Effector memory CD8-positive, alpha-beta T cell (primary cell): ENCODE results near the gene MINDY2.
"Not testable (repeated sequence)": the region's sequence is repeated elsewhere in the genome, so short reads cannot be mapped to it uniquely, and the experiment has no call there.

Experiments
- ATAC-seq: fragments of 150-1000 bp; cut with Tn5 transposase; replicated peaks from 2 replicates; pipeline ENCODE4 v1.10.0; 2021; ENCODE audit warnings: mild to moderate bottlenecking, moderate library complexity
- DNase-seq, 3 experiments: peaks; one replicate each; pipeline ENCODE4 v3.0.0; 2021
- H3K27ac Mint-ChIP-seq, 2 donors: one replicate each; pipeline ENCODE4 v1.8.0; 2022; ENCODE audit warnings: mild to moderate bottlenecking in 2 of 2, mixed read lengths in 2 of 2, moderate library complexity in 2 of 2
- H3K27me3 Mint-ChIP-seq, 2 donors: one replicate each; pipeline ENCODE4 v1.8.0; 2022; ENCODE audit warnings: mixed read lengths in 2 of 2
- H3K36me3 Mint-ChIP-seq: one replicate; pipeline ENCODE4 v1.8.0; 2022; ENCODE audit warnings: mild to moderate bottlenecking, moderate library complexity, mixed read lengths; ENCODE audit not compliant: insufficient read depth
- H3K4me1 Mint-ChIP-seq, 2 donors: one replicate each; pipeline ENCODE4 v1.8.0; 2022; ENCODE audit warnings: low read depth in 2 of 2, mixed read lengths in 2 of 2
- H3K4me3 Mint-ChIP-seq, 2 donors: one replicate each; pipeline ENCODE4 v1.8.0; 2022; ENCODE audit warnings: mild to moderate bottlenecking in 2 of 2, mixed read lengths in 2 of 2, moderate library complexity in 2 of 2
- H3K9me3 Mint-ChIP-seq, 2 donors: one replicate each; pipeline ENCODE4 v1.8.0; 2022; ENCODE audit warnings: mixed read lengths in 2 of 2

MINDY2 gene

GRCh38 chr15:58862326-58862725, 91.2 kb downstream of the MINDY2 start:
- H3K36me3 Mint-ChIP-seq, result no peaks in the 10 kb centered on the region
- no peak for ATAC-seq

GRCh38 chr15:58864602-58865424, 93.7 kb downstream of the MINDY2 start:
- Mint-ChIP-seq H3K4me1 (peaks cover 5 to 7% of the 10 kb centered on the region in 2 donors), H3K9me3 (no peaks in the 10 kb centered on the region), H3K36me3 (peaks cover 2% of the 10 kb centered on the region), H3K4me3 (peak overlapping the region in 1 of 2 donors; percentile 54), H3K27me3 (peaks cover 0 to 9% of the 10 kb centered on the region in 2 donors), H3K27ac (peak overlapping the region in 1 of 2 donors; percentile 41)
- peak; percentile 32 for ATAC-seq
- DNase-seq, result no peak

More at GRCh38 chr15:58862326-58862725, 91.2 kb downstream of the MINDY2 start:
- Mint-ChIP-seq H3K27me3 (peaks cover 0 to 9% of the 10 kb centered on the region in 2 donors), H3K4me3 (no peak overlapping the region), H3K4me1 (peaks cover 5 to 7% of the 10 kb centered on the region in 2 donors), H3K27ac (peak overlapping the region in 1 of 2 donors; percentile 44), H3K9me3 (no peaks in the 10 kb centered on the region)
- DNase-seq, result no peak

GRCh38 chr15:58865425-58865880, 94.4 kb downstream of the MINDY2 start:
- H3K36me3 Mint-ChIP-seq, result peaks cover 2% of the 10 kb centered on the region
- DNase-seq, result no peak
- peaks cover 0 to 9% of the 10 kb centered on the region in 2 donors for H3K27me3 Mint-ChIP-seq
- peaks cover 5 to 7% of the 10 kb centered on the region in 2 donors for H3K4me1 Mint-ChIP-seq
- peak overlapping the region in 1 of 2 donors; percentile 54 for H3K4me3 Mint-ChIP-seq
- H3K27ac Mint-ChIP-seq, result no peak overlapping the region
- no peaks in the 10 kb centered on the region for H3K9me3 Mint-ChIP-seq
- ATAC-seq, result no peak

DNA sequence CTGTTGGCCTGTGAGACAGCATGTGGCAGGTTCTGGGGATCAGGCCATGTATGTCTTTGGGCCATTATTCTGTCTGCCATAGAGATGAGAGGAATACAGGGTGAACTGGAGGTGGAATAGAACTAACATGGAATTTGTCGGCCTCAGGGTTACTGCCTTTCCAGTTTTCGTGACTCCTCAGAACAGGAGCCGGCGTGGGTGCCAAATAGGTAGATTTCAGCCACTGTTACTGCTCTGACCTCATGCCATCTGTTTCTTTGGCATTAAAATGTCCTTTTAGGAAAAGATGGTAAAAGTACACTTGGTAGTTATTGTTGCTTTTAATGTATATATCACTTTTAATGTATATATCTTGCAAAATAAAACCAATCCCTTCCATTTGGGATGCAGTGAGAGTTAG, 96.8 kb downstream of the MINDY2 start:
- ATAC-seq (no peak), DNase-seq (no peak)
- Mint-ChIP-seq H3K27ac (no peak overlapping the region), H3K9me3 (no peaks in the 10 kb centered on the region), H3K4me1 (peaks cover 0 to 3% of the 10 kb centered on the region in 2 donors), H3K27me3 (peaks cover 0 to 9% of the 10 kb centered on the region in 2 donors), H3K36me3 (peaks cover 2% of the 10 kb centered on the region), H3K4me3 (no peak overlapping the region)

GRCh38 chr15:58870451-58870850, 99.3 kb downstream of the MINDY2 start:
- no peaks in the 10 kb centered on the region for H3K4me1 Mint-ChIP-seq
- no peaks in the 10 kb centered on the region for H3K27me3 Mint-ChIP-seq
- DNase-seq, result no peak
- ATAC-seq, result no peak
- H3K27ac Mint-ChIP-seq, result no peak overlapping the region
- H3K4me3 Mint-ChIP-seq, result no peak overlapping the region
- H3K9me3 Mint-ChIP-seq, result no peaks in the 10 kb centered on the region
- peaks cover 2% of the 10 kb centered on the region for H3K36me3 Mint-ChIP-seq

DNA sequence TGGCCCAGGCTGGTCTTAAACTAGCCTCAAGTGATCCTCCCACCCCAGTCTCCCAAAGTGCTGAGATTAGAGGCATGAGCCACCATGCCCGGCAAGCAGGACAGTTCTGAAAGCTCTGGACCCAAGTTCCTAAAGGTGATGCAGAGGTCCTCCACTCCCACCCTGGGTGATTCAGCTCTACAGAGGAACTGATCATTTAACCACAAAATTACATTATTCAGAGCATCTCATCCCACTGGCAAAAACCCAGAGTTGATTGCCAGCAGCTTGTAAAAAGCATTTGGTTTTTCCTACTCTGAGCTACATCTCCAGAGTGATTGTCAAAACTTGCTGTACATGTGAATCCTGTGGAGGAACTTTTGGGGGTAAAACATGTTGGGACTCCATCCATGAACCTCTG, 102.2 kb downstream of the MINDY2 start:
- peaks cover 17% of the 10 kb centered on the region for H3K36me3 Mint-ChIP-seq

DNA sequence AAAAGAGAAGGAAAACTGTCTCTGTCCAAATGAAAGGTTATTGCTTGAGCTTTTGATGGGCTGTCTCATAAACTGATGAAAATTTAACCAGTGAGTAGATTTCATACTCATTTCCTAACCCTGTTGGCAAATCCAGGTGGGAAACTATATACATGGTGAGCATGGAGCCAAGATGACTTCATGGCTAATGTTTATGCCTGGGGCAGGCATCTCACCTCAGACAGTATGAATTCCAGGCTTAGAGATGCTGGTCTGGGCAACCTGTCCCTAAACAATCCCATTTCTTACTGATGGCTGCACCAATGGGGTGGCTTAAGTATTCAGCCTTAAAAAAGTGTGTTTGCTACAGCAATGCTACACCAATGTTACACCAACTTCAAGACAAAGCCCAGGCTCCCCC, 104.2 kb downstream of the MINDY2 start:
- no peaks in the 10 kb centered on the region for H3K9me3 Mint-ChIP-seq
- no peaks in the 10 kb centered on the region for H3K4me1 Mint-ChIP-seq
- H3K36me3 Mint-ChIP-seq, result peaks cover 36% of the 10 kb centered on the region
- no peak overlapping the region for H3K27ac Mint-ChIP-seq
- H3K4me3 Mint-ChIP-seq, result no peak overlapping the region
- ATAC-seq (no peak), DNase-seq (no peak)
- H3K27me3 Mint-ChIP-seq, result no peaks in the 10 kb centered on the region

More for the DNA sequence above, 102.2 kb downstream of the MINDY2 start:
- ATAC-seq (no peak), DNase-seq (no peak)
- no peak overlapping the region for H3K27ac Mint-ChIP-seq
- no peaks in the 10 kb centered on the region for H3K27me3 Mint-ChIP-seq
- H3K4me1 Mint-ChIP-seq, result no peaks in the 10 kb centered on the region
- H3K4me3 Mint-ChIP-seq, result no peak overlapping the region
- no peaks in the 10 kb centered on the region for H3K9me3 Mint-ChIP-seq

DNA sequence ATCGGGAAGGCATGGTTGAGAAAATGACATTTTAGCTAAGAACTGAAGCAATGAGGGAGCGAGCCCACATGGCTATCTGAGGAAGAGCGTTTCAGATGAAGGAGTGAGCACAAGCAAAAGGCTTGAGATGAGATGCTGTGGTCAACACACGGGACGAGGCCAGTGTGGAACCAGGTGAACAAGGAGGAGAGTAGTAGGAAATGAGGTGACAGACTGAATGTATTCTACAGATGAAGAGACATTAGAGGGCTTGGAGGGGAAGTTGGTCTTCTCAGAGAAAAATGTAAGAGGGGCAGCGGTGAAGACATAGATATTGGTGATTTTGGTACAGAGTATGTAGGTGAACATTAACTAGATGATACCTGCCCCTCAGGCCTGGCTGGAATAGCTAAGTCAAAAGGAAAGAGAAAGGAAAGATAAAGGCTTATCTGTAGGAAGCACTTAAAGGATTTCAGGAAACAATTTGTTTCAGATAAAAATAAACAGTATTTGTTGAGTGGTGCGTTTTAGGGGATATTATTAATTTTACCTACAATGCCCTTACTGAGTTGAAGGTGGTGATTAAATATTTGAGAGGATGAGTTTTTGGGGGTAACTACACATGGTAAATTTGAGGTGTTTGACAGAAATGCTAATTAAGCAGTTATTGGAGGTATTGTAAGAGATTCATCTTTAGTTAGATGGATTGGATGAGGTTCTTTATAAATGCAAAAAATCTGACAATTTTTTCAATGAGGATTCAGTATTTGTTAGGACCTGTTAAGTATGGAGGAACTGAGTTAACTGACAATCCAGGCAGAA, 105.4 kb downstream of the MINDY2 start:
- H3K27me3 Mint-ChIP-seq, result no peaks in the 10 kb centered on the region
- H3K4me3 Mint-ChIP-seq, result no peak overlapping the region
- H3K27ac Mint-ChIP-seq, result no peak overlapping the region
- H3K36me3 Mint-ChIP-seq, result peaks cover 47% of the 10 kb centered on the region
- DNase-seq, result no peak
- ATAC-seq, result no peak
- no peaks in the 10 kb centered on the region for H3K4me1 Mint-ChIP-seq
- no peaks in the 10 kb centered on the region for H3K9me3 Mint-ChIP-seq

GRCh38 chr15:58877999-58878825, 107.1 kb downstream of the MINDY2 start:
- Mint-ChIP-seq H3K27me3 (no peaks in the 10 kb centered on the region), H3K27ac (no peak overlapping the region), H3K36me3 (peaks cover 64% of the 10 kb centered on the region), H3K4me1 (no peaks in the 10 kb centered on the region), H3K4me3 (no peak overlapping the region), H3K9me3 (no peaks in the 10 kb centered on the region)
- DNase-seq (no peak), ATAC-seq (no peak)

GRCh38 chr15:58880320-58880719, 109.2 kb downstream of the MINDY2 start:
- Mint-ChIP-seq H3K4me3 (no peak overlapping the region), H3K27ac (no peak overlapping the region), H3K4me1 (peaks cover 0 to 4% of the 10 kb centered on the region in 2 donors), H3K36me3 (peaks cover 85% of the 10 kb centered on the region), H3K27me3 (no peaks in the 10 kb centered on the region), H3K9me3 (no peaks in the 10 kb centered on the region)
- ATAC-seq (no peak), DNase-seq (no peak)

- Mint-ChIP-seq H3K27ac (no peak overlapping the region), H3K4me1 (peaks cover 0 to 4% of the 10 kb centered on the region in 2 donors), H3K36me3 (peaks cover 98% of the 10 kb centered on the region), H3K9me3 (no peaks in the 10 kb centered on the region), H3K27me3 (no peaks in the 10 kb centered on the region), H3K4me3 (no peak overlapping the region)
- no peak for ATAC-seq
- DNase-seq, result no peak
Observed at GRCh38 chr15:58882243-58882642, 111.1 kb downstream of the MINDY2 start.

- not testable (repeated sequence) for DNase-seq, H3K4me3 Mint-ChIP-seq, ATAC-seq, H3K27me3 Mint-ChIP-seq, H3K4me1 Mint-ChIP-seq, H3K9me3 Mint-ChIP-seq, H3K27ac Mint-ChIP-seq
- H3K36me3 Mint-ChIP-seq, result peaks cover 98% of the 10 kb centered on the region
Observed at GRCh38 chr15:58883926-58884325, 112.8 kb downstream of the MINDY2 start.

DNA sequence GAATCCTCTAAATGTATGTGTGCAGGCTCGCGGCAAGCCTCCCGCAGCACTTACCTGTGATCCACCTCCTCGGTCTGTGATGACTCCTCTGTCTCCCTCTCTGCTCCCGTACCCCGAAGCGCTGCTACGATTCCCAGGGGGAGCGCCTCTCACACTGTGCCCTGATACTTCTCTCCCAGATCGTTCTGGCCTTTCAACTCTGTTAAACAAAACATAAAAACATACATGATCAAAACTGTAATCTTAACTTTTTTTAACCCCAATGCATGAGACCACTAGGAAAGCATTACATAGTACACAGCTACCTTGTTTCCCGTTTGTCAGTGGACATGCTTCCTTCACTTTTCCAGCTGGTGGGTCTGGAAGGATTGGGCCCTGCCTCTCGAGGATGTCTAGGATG, 115.8 kb downstream of the MINDY2 start:
- Mint-ChIP-seq H3K27ac (peak overlapping the region in 1 of 2 donors; percentile 50), H3K9me3 (no peaks in the 10 kb centered on the region), H3K27me3 (no peaks in the 10 kb centered on the region), H3K36me3 (peaks cover 93% of the 10 kb centered on the region), H3K4me1 (peaks cover 0 to 4% of the 10 kb centered on the region in 2 donors), H3K4me3 (no peak overlapping the region)
- ATAC-seq, result no peak
- no peak for DNase-seq
